ENCODE measurements around the gene NECAP2.

Gene NECAP2

GRCh38 chr1:16446116-16446515 lies 5.6 kb downstream of the NECAP2 start:
- no peak for TF ChIP-seq PPARA (CRISPR knock-in tag; IDR thresholded peaks at IDR 0.05; ENCODE audit: borderline replicate concordance)
- no peak for TF ChIP-seq RARB (CRISPR knock-in tag; IDR thresholded peaks at IDR 0.05)
- no peak for TF ChIP-seq ZNF70 (CRISPR knock-in tag; IDR thresholded peaks at IDR 0.05)
- TF ChIP-seq, protein P1, sequence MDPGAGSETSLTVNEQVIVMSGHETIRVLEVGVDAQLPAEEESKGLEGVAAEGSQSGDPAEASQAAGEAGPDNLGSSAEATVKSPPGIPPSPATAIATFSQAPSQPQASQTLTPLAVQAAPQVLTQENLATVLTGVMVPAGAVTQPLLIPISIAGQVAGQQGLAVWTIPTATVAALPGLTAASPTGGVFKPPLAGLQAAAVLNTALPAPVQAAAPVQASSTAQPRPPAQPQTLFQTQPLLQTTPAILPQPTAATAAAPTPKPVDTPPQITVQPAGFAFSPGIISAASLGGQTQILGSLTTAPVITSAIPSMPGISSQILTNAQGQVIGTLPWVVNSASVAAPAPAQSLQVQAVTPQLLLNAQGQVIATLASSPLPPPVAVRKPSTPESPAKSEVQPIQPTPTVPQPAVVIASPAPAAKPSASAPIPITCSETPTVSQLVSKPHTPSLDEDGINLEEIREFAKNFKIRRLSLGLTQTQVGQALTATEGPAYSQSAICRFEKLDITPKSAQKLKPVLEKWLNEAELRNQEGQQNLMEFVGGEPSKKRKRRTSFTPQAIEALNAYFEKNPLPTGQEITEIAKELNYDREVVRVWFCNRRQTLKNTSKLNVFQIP (CRISPR knock-in tag; IDR thresholded peaks at IDR 0.05; ENCODE audit: borderline replicate concordance, low read depth): no peak
- TF ChIP-seq ZFP3 (CRISPR knock-in tag; IDR thresholded peaks at IDR 0.05): no peak
- TF ChIP-seq ZNF8 (CRISPR knock-in tag; IDR thresholded peaks at IDR 0.05): no peak
- TF ChIP-seq SNAI2 (CRISPR knock-in tag; IDR thresholded peaks at IDR 0.05): no peak
- TF ChIP-seq OSR1 (CRISPR knock-in tag; IDR thresholded peaks at IDR 0.05): no peak
- no peak for TF ChIP-seq CREB5 (CRISPR knock-in tag; IDR thresholded peaks at IDR 0.05; ENCODE audit: low read depth)
- TF ChIP-seq TOX (CRISPR knock-in tag; IDR thresholded peaks at IDR 0.05; ENCODE audit: borderline replicate concordance): no peak
- TF ChIP-seq ZC3H10 (CRISPR knock-in tag; IDR thresholded peaks at IDR 0.05): no peak
- TF ChIP-seq ISL1 (CRISPR knock-in tag; IDR thresholded peaks at IDR 0.05): no peak
- TF ChIP-seq ARNTL (CRISPR knock-in tag; IDR thresholded peaks at IDR 0.05; ENCODE audit: borderline replicate concordance, low read depth): no peak
- TF ChIP-seq BACH2 (CRISPR knock-in tag; IDR thresholded peaks at IDR 0.05; ENCODE audit: borderline replicate concordance): no peak
- no peak for TF ChIP-seq ESRRG (CRISPR knock-in tag; IDR thresholded peaks at IDR 0.05)
- TF ChIP-seq, protein P2, sequence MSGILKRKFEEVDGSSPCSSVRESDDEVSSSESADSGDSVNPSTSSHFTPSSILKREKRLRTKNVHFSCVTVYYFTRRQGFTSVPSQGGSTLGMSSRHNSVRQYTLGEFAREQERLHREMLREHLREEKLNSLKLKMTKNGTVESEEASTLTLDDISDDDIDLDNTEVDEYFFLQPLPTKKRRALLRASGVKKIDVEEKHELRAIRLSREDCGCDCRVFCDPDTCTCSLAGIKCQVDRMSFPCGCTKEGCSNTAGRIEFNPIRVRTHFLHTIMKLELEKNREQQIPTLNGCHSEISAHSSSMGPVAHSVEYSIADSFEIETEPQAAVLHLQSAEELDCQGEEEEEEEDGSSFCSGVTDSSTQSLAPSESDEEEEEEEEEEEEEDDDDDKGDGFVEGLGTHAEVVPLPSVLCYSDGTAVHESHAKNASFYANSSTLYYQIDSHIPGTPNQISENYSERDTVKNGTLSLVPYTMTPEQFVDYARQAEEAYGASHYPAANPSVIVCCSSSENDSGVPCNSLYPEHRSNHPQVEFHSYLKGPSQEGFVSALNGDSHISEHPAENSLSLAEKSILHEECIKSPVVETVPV (CRISPR knock-in tag; IDR thresholded peaks at IDR 0.05): no peak
- TF ChIP-seq ZFP30 (CRISPR knock-in tag; IDR thresholded peaks at IDR 0.05): no peak
- ATAC-seq: no peak

DNA sequence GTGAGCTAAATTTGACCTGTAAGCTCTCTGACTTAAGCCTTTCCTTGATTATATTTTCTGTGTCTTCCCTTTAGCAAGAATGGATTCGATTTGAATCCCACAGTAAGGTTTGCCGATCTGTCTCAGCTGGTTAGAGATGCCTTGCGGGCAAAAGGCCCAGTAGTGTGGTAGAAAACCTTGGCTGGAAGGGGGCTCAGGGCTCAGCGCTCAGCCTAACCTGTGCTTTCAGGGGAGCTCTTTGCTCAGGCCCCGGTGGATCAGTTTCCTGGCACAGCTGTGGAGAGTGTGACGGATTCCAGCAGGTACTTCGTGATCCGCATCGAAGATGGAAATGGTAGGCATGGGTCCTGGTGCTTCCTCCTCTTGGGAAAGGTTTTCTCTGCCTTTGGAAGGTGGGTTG lies 7.1 kb downstream of the NECAP2 start:
- no peak for ATAC-seq
- no peak for TF ChIP-seq ZNF70 (CRISPR knock-in tag; IDR thresholded peaks at IDR 0.05)
- TF ChIP-seq ZNF565 (CRISPR knock-in tag; conservative IDR thresholded peaks at IDR 0.05; ENCODE audit: low read depth): no peak
- TF ChIP-seq SNAI2 (CRISPR knock-in tag; IDR thresholded peaks at IDR 0.05): no peak
- no peak for TF ChIP-seq ISL1 (CRISPR knock-in tag; IDR thresholded peaks at IDR 0.05)
- no peak for TF ChIP-seq TSHZ2 (CRISPR knock-in tag; IDR thresholded peaks at IDR 0.05)
- TF ChIP-seq PPARA (CRISPR knock-in tag; IDR thresholded peaks at IDR 0.05; ENCODE audit: borderline replicate concordance): no peak
- no peak for TF ChIP-seq ZFP30 (CRISPR knock-in tag; IDR thresholded peaks at IDR 0.05)
- no peak for TF ChIP-seq RARB (CRISPR knock-in tag; IDR thresholded peaks at IDR 0.05)
- TF ChIP-seq, protein P3, sequence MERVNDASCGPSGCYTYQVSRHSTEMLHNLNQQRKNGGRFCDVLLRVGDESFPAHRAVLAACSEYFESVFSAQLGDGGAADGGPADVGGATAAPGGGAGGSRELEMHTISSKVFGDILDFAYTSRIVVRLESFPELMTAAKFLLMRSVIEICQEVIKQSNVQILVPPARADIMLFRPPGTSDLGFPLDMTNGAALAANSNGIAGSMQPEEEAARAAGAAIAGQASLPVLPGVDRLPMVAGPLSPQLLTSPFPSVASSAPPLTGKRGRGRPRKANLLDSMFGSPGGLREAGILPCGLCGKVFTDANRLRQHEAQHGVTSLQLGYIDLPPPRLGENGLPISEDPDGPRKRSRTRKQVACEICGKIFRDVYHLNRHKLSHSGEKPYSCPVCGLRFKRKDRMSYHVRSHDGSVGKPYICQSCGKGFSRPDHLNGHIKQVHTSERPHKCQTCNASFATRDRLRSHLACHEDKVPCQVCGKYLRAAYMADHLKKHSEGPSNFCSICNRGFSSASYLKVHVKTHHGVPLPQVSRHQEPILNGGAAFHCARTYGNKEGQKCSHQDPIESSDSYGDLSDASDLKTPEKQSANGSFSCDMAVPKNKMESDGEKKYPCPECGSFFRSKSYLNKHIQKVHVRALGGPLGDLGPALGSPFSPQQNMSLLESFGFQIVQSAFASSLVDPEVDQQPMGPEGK (CRISPR knock-in tag; IDR thresholded peaks at IDR 0.05; ENCODE audit: borderline replicate concordance): no peak
- TF ChIP-seq, protein P2 (CRISPR knock-in tag; IDR thresholded peaks at IDR 0.05): no peak
- no peak for TF ChIP-seq ZNF8 (CRISPR knock-in tag; IDR thresholded peaks at IDR 0.05)
- TF ChIP-seq CREB5 (CRISPR knock-in tag; IDR thresholded peaks at IDR 0.05; ENCODE audit: low read depth): no peak
- TF ChIP-seq, protein P1 (CRISPR knock-in tag; IDR thresholded peaks at IDR 0.05; ENCODE audit: borderline replicate concordance, low read depth): no peak
- no peak for TF ChIP-seq ESRRG (CRISPR knock-in tag; IDR thresholded peaks at IDR 0.05)
- TF ChIP-seq BACH2 (CRISPR knock-in tag; IDR thresholded peaks at IDR 0.05; ENCODE audit: borderline replicate concordance): no peak
- no peak for TF ChIP-seq ARNTL (CRISPR knock-in tag; IDR thresholded peaks at IDR 0.05; ENCODE audit: borderline replicate concordance, low read depth)
- TF ChIP-seq ZC3H10 (CRISPR knock-in tag; IDR thresholded peaks at IDR 0.05): no peak

All from SK-N-SH treated with all-trans-retinoic acid at 6 μM for 48 hours (cell line).